ENCODE data around the gene FRY.

DNA sequence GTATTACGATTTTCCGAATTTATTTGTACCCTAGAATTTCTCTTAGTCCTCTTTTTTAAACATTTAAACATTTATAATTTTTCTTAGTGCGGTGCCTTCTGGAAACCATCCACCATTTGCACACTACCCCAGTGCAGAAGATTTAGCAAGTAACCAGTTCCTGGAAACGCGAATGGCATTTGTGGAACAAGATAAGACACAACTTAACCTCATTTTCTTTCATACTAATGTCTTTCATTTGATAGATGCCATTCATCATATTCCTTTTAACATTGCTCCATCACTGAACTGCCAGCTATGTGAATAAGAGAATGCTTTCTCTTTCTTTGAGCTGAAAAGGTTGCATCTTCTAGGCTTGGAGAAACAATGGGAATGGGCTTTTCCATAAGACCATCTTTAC lies 6.8 kb downstream of the FRY start:
- TF ChIP-seq SIN3A (IDR thresholded peaks at IDR 0.05; ENCODE audit: borderline replicate concordance, low read depth, low read length) (no peak), ZSCAN30 (CRISPR knock-in tag; IDR thresholded peaks at IDR 0.05) (no peak), POLR2A (IDR thresholded peaks at IDR 0.05; ENCODE audit: insufficient read depth in 1 of 2, low read depth in 2 of 2, low read length in 2 of 2) (no peak), CCAR2 (optimal IDR thresholded peaks at IDR 0.05; ENCODE audit: low read depth, low read length) (no peak)
- TF ChIP-seq, protein P1, sequence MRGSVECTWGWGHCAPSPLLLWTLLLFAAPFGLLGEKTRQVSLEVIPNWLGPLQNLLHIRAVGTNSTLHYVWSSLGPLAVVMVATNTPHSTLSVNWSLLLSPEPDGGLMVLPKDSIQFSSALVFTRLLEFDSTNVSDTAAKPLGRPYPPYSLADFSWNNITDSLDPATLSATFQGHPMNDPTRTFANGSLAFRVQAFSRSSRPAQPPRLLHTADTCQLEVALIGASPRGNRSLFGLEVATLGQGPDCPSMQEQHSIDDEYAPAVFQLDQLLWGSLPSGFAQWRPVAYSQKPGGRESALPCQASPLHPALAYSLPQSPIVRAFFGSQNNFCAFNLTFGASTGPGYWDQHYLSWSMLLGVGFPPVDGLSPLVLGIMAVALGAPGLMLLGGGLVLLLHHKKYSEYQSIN (CRISPR knock-in tag; IDR thresholded peaks at IDR 0.05; ENCODE audit: borderline replicate concordance), result no peak
- TF ChIP-seq, protein P2, sequence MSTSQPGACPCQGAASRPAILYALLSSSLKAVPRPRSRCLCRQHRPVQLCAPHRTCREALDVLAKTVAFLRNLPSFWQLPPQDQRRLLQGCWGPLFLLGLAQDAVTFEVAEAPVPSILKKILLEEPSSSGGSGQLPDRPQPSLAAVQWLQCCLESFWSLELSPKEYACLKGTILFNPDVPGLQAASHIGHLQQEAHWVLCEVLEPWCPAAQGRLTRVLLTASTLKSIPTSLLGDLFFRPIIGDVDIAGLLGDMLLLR (CRISPR knock-in tag; IDR thresholded peaks at IDR 0.05), result no peak
- TF ChIP-seq, protein P3, sequence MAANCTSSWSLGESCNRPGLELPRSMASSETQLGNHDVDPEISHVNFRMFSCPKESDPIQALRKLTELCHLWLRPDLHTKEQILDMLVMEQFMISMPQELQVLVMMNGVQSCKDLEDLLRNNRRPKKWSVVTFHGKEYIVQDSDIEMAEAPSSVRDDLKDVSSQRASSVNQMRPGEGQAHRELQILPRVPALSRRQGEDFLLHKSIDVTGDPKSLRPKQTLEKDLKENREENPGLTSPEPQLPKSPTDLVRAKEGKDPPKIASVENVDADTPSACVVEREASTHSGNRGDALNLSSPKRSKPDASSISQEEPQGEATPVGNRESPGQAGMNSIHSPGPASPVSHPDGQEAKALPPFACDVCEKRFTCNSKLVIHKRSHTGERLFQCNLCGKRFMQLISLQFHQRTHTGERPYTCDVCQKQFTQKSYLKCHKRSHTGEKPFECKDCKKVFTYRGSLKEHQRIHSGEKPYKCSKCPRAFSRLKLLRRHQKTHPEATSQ (CRISPR knock-in tag; IDR thresholded peaks at IDR 0.05; ENCODE audit: borderline replicate concordance), result no peak
- TF ChIP-seq, protein P4, sequence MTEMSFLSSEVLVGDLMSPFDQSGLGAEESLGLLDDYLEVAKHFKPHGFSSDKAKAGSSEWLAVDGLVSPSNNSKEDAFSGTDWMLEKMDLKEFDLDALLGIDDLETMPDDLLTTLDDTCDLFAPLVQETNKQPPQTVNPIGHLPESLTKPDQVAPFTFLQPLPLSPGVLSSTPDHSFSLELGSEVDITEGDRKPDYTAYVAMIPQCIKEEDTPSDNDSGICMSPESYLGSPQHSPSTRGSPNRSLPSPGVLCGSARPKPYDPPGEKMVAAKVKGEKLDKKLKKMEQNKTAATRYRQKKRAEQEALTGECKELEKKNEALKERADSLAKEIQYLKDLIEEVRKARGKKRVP (CRISPR knock-in tag; IDR thresholded peaks at IDR 0.05), result no peak

All from HepG2 (cell line).